Kidney (tissue), 14 donors: Measurements from ENCODE around the gene INPP5E. TPM values are rescaled to one million over a fixed set of nuclear protein-coding genes. Genes with fewer than 3 reads are reported as not detected.

ENCODE experiments used
- DNase-seq, 5 donors: peaks; one replicate each; pipeline ENCODE4 v3.0.0-alpha.2; 2013 to 2020
- FAIRE-seq: peaks from 2 replicates; lab custom pipeline; 2012; peaks lifted over from hg19 to GRCh38; lab: Jason Lieb, UNC
- H3K27ac ChIP-seq, 2 donors: one replicate each; pipeline ENCODE4 v1.7.0; 2013; ENCODE audit warnings: low read depth in 2 of 2, low read length in 2 of 2, inconsistent platforms in 1 of 2
- H3K27me3 ChIP-seq: one replicate; pipeline ENCODE4 v1.7.1; 2013; ENCODE audit warnings: low read length, inconsistent platforms; ENCODE audit not compliant: control insufficient read depth, insufficient read depth
- H3K36me3 ChIP-seq, 3 donors: one replicate each; pipeline versions ENCODE4 v1.7.0 to v1.7.1; 2013; ENCODE audit warnings: low read length in 3 of 3, control low read depth in 1 of 3, inconsistent platforms in 1 of 3; ENCODE audit not compliant: insufficient read depth in 3 of 3, control insufficient read depth in 2 of 3
- H3K4me1 ChIP-seq, 3 donors: one replicate each; pipeline versions ENCODE4 v1.7.0 to v1.7.1; 2013; ENCODE audit warnings: low read length in 3 of 3, inconsistent platforms in 1 of 3, low read depth in 1 of 3; ENCODE audit not compliant: control insufficient read depth in 2 of 3, insufficient read depth in 2 of 3
- H3K4me3 ChIP-seq, 3 donors: one replicate each; pipeline versions ENCODE4 v1.7.0 to v1.8.1; 2013; ENCODE audit warnings: low read length in 3 of 3, control low read depth in 1 of 3, inconsistent platforms in 1 of 3
- H3K9ac ChIP-seq, 3 donors: one replicate each; pipeline versions ENCODE4 v1.7.0 to v1.7.1; 2013; ENCODE audit warnings: low read length in 3 of 3, control low read depth in 1 of 3, inconsistent platforms in 1 of 3
- H3K9me3 ChIP-seq, 3 donors: one replicate each; pipeline versions ENCODE4 v1.7.0 to v1.7.1; 2013; ENCODE audit warnings: low read length in 3 of 3, control low read depth in 1 of 3, inconsistent platforms in 1 of 3; ENCODE audit not compliant: control insufficient read depth in 2 of 3, insufficient read depth in 1 of 3
- intact Hi-C: fragments of 100-400 bp; cut with DNase I; formaldehyde crosslinking; loops from one replicate; pipeline ENCODE4 v1.11.1; 2022
- polyA plus RNA-seq: library from polyadenylated mRNA; stranded (reverse); fragments of 350-450 nt; fragmentation: Illumina TruSeq; extraction: RNeasy Lipid Tissue Mini Kit (QIAGEN cat#74804); gene quantifications from one replicate; pipeline ENCODE4 v1.2.3, GENCODE V29; 2014; ENCODE audit warnings: low read depth, low replicate concordance; ENCODE audit not compliant: insufficient read depth
- total RNA-seq: library from RNA; stranded (reverse); fragmentation: NEBNext Ultra II Directional; extraction: Animal tissue kit (Norgen Biotek cat#: 25700); gene quantifications from one replicate; pipeline ENCODE4 v1.2.1, GENCODE V29; 2021
- TF ChIP-seq, protein P1 (sequence below): IDR thresholded peaks from 3 replicates; pipeline ENCODE4 v1.5.1; 2012; ENCODE audit warnings: mild to moderate bottlenecking, moderate library complexity, borderline replicate concordance; ENCODE audit not compliant: insufficient read depth; ENCODE audit errors: extremely low read depth
- donor health status: control.
- donor health status: control.
- donor health status: control.
- donor health status: control.
- donor health status: control.
- donor health status: DM: yes; HTN: yes; CAD: no.
- donor health status: Normal renal cell carcinoma (clear cell type).

INPP5E gene
- total and polyA plus RNA-seq, 2 donors from 2014 or later = 6.9 to 14.0 TPM

DNA sequence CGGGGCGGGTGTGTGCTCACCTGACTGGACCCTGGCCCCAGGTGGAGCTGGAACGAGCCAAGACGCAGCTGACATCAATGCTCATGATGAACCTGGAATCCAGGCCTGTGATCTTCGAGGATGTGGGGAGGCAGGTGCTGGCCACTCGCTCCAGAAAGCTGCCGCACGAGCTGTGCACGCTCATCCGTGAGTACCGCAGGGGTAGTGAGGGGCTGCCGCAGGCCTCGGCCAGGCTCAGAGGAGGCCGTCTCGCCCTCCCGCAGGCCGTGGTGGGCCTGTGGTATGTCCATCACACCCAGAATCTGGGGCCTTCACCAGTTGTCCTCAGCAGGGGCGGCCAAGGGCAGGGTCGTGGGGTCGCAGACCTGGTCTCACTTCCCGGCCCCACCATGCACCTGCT, 17.9 kb downstream of the INPP5E start:
- H3K27me3 ChIP-seq = no peaks in the 10 kb centered on the region
- no peak for FAIRE-seq
- no peaks in the 10 kb centered on the region for H3K4me1 ChIP-seq
- DNase-seq = no peak
- H3K36me3 ChIP-seq = peaks cover 2 to 54% (median 29%) of the 10 kb centered on the region in 3 donors
- H3K9ac ChIP-seq = no peak overlapping the region
- H3K27ac ChIP-seq = no peak overlapping the region
- intact Hi-C loops = no loop called here
- H3K9me3 ChIP-seq = no peaks in the 10 kb centered on the region
- H3K4me3 ChIP-seq = no peak overlapping the region
- TF ChIP-seq, protein P1, sequence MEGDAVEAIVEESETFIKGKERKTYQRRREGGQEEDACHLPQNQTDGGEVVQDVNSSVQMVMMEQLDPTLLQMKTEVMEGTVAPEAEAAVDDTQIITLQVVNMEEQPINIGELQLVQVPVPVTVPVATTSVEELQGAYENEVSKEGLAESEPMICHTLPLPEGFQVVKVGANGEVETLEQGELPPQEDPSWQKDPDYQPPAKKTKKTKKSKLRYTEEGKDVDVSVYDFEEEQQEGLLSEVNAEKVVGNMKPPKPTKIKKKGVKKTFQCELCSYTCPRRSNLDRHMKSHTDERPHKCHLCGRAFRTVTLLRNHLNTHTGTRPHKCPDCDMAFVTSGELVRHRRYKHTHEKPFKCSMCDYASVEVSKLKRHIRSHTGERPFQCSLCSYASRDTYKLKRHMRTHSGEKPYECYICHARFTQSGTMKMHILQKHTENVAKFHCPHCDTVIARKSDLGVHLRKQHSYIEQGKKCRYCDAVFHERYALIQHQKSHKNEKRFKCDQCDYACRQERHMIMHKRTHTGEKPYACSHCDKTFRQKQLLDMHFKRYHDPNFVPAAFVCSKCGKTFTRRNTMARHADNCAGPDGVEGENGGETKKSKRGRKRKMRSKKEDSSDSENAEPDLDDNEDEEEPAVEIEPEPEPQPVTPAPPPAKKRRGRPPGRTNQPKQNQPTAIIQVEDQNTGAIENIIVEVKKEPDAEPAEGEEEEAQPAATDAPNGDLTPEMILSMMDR = no peak

DNA sequence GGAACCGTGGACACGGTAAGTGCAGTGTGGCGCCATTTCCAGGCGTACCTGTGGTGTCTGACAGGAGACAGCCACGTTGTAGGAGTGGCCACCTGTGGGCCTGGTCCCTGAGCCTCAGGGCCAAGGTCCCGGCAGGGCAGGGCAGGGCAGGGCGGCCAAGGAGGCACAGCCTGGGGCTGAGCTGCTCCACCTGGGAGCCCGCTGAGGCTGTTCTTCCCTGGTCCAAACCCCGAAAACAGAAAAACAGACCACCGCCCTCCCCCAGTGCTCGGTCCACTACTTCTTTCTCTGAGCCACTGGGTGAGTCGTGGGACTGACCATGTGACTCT, 20.6 kb downstream of the INPP5E start:
- intact Hi-C loops = no loop called here
- Histone ChIP-seq H3K4me3 (no peak overlapping the region), H3K27ac (no peak overlapping the region), H3K36me3 (peaks cover 2 to 68% (median 42%) of the 10 kb centered on the region in 3 donors), H3K27me3 (no peaks in the 10 kb centered on the region), H3K9me3 (no peaks in the 10 kb centered on the region), H3K9ac (no peak overlapping the region), H3K4me1 (no peaks in the 10 kb centered on the region)
- TF ChIP-seq, protein P1 = no peak
- FAIRE-seq (no peak), DNase-seq (no peak)

DNA sequence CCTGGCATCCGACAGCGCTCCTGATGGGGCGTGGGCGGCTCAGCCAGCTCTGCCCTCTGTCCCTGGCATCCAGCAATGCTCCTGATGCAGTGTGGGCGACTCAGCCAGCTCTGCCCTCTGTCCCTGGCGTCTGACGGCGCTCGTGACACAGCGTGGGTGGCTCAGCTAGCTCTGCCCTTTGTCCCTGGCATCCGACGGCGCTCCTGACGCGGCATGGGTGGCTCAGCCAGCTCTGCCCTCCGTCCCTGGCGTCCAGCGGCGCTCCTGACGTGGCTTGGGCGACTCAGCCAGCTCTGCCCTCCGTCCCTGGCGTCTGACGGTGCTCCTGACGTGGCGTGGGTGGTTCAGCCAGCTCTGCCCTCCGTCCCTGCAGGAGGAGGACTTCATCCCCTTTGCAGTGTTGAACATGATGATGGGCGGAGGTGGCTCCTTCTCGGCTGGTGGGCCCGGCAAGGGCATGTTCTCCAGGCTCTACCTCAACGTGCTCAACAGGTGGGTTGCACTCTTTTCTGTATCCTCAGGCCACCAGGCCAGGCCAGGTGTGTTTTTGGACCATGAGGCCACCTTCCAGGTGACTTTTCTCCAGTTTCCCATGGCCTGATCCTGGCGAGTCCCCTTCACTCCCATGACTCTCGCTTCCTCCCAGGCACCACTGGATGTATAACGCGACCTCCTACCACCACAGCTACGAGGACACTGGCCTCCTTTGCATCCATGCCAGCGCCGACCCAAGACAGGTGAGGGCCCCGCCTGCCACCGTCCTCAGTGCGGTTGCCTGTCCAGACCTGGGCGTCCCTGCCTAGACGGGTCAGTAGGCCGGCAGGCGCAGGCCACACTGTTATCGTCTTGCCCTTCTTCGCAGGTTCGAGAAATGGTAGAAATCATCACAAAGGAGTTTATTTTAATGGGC, 21.2 kb downstream of the INPP5E start:
- Histone ChIP-seq H3K27ac (no peak overlapping the region), H3K4me3 (no peak overlapping the region), H3K9me3 (no peaks in the 10 kb centered on the region), H3K36me3 (peaks cover 2 to 70% (median 45%) of the 10 kb centered on the region in 3 donors), H3K27me3 (no peaks in the 10 kb centered on the region), H3K9ac (no peak overlapping the region), H3K4me1 (no peaks in the 10 kb centered on the region)
- intact Hi-C loops = no loop called here
- TF ChIP-seq, protein P1 = no peak
- DNase-seq (no peak), FAIRE-seq (no peak)
